Caco-2 (cell line): ENCODE data around the gene PPP1R3F. TPM values are rescaled to one million over a fixed set of nuclear protein-coding genes. Genes with fewer than 3 reads are reported as not detected.
"Not testable (repeated sequence)": the region's sequence is repeated elsewhere in the genome, so short reads cannot be mapped to it uniquely, and the experiment has no call there.

Experiments
- BruUV-seq: library from RNA; stranded (reverse); fragments of 400-500 nt; replicated peaks from 2 replicates; lab custom pipeline; 2021; lab: Mats Ljungman, UMichigan
- CTCF ChIA-PET: fragments of 300-600 bp; sonication (Branson Sonifier 250); formaldehyde crosslinking; loops from one replicate; lab custom pipeline; 2022; ENCODE audit warnings: antibody characterized with exemption; lab: Charles Lee
- POLR2A ChIA-PET: fragments of 300-600 bp; sonication (Branson Sonifier 250); formaldehyde crosslinking; loops from one replicate; lab custom pipeline; 2022; ENCODE audit warnings: antibody characterized with exemption; lab: Charles Lee
- DNase-seq, 2 experiments: peaks; one replicate each; pipeline versions ENCODE4 v3.0.0 to v3.0.0-alpha.2; 2020 to 2022
- H3K27me3 ChIP-seq: replicated peaks from 2 replicates; pipeline ENCODE4 v1.6.0; 2011; ENCODE audit warnings: low read length; ENCODE audit not compliant: control insufficient read depth, insufficient read depth
- H3K36me3 ChIP-seq: 2 replicates; pipeline ENCODE4 v1.5.1; 2011; ENCODE audit warnings: low read length; ENCODE audit not compliant: control insufficient read depth, insufficient read depth
- H3K4me1 ChIP-seq: fragments of 250-450 bp; sonication (Bioruptor Pico); 2 replicates; pipeline ENCODE4 v1.5.1; 2020; ENCODE audit warnings: mild to moderate bottlenecking
- H3K4me3 ChIP-seq: 2 replicates; pipeline ENCODE4 v1.5.1; 2011; ENCODE audit warnings: low read depth, mild to moderate bottlenecking, control low read depth, low read length
- H3K9me3 ChIP-seq: fragments of 250-450 bp; sonication (Bioruptor Pico); 2 replicates; pipeline ENCODE4 v1.5.1; 2020; ENCODE audit warnings: mild to moderate bottlenecking, moderate library complexity
- H3K27ac Mint-ChIP-seq: one replicate; pipeline ENCODE4 v1.8.0; 2022; ENCODE audit warnings: mixed read lengths; ENCODE audit not compliant: unreplicated experiment
- H3K27me3 Mint-ChIP-seq: one replicate; pipeline ENCODE4 v1.8.0; 2022; ENCODE audit warnings: mixed read lengths; ENCODE audit not compliant: insufficient read depth, unreplicated experiment
- H3K36me3 Mint-ChIP-seq: one replicate; pipeline ENCODE4 v1.8.0; 2022; ENCODE audit warnings: mild to moderate bottlenecking, mixed read lengths; ENCODE audit not compliant: insufficient read depth, unreplicated experiment
- H3K4me1 Mint-ChIP-seq: one replicate; pipeline ENCODE4 v1.8.0; 2022; ENCODE audit warnings: low read depth, mixed read lengths; ENCODE audit not compliant: unreplicated experiment
- H3K4me3 Mint-ChIP-seq: one replicate; pipeline ENCODE4 v1.8.0; 2022; ENCODE audit warnings: mild to moderate bottlenecking, moderate library complexity, mixed read lengths; ENCODE audit not compliant: unreplicated experiment
- H3K9me3 Mint-ChIP-seq: one replicate; pipeline ENCODE4 v1.8.0; 2022; ENCODE audit warnings: mixed read lengths; ENCODE audit not compliant: unreplicated experiment
- intact Hi-C: fragments of 100-400 bp; cut with micrococcal nuclease; formaldehyde crosslinking; loops from one replicate; pipeline ENCODE4 v1.10.0; 2022; ENCODE audit not compliant: unreplicated experiment
- total RNA-seq: library from RNA; stranded (reverse); gene quantifications from 2 replicates; pipeline ENCODE4 v1.2.3, GENCODE V29; 2022
- TF ChIP-seq, protein P1 (sequence below), 2 experiments: fragments of 200-600 bp in 1 of 2; IDR thresholded peaks; 1 replicate in 1 of 2; 2 replicates in 1 of 2; pipeline versions ENCODE4 v1.5.1 to v1.8.0; 2011 to 2022; ENCODE audit warnings: antibody characterized with exemption in 1 of 2, control low read depth in 1 of 2, inconsistent platforms in 1 of 2, low read depth in 1 of 2, low read length in 1 of 2, mild to moderate bottlenecking in 1 of 2, moderate library complexity in 1 of 2; ENCODE audit not compliant: insufficient read depth in 1 of 2, severe bottlenecking in 1 of 2, unreplicated experiment in 1 of 2

Gene PPP1R3F
- total RNA-seq, 1 experiment from 2014 or later, result 3.9 TPM

DNA sequence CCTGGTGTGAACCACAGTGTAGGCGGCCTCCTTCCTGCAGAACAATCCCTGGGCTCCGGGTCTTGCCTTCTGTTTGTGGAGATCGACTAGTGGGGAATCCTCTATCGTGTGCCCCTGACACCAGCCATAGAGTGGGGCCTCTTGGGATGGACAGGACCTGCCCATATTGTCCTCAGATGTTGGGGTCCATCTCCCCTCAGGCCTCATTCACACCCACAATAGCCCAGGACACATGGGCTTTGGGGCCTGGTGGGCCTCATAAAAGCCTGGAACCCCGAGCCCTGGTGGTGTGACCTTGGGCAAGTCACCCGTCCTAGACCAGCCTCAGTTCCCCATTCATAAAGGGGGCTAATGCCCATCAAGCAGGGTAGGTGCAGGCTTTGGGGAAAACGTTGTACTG lies 20.6 kb downstream of the PPP1R3F start:
- intact Hi-C loops, result loop anchor here (10.0 kb wide), 1 partner anchor 465 kb away; no protein-coding TSS in a partner anchor
- ChIA-PET POLR2A (no interaction called here), CTCF (no interaction called here)
- Histone ChIP-seq H3K4me1 (no peaks in the 10 kb centered on the region), H3K9me3 (no peaks in the 10 kb centered on the region), H3K4me3 (no peak overlapping the region), H3K27me3 (no peaks in the 10 kb centered on the region), H3K36me3 (no peaks in the 10 kb centered on the region)
- no peaks in the 10 kb centered on the region for H3K9me3 Mint-ChIP-seq
- DNase-seq, result no peak
- H3K36me3 Mint-ChIP-seq, result no peaks in the 10 kb centered on the region
- TF ChIP-seq, protein P1, sequence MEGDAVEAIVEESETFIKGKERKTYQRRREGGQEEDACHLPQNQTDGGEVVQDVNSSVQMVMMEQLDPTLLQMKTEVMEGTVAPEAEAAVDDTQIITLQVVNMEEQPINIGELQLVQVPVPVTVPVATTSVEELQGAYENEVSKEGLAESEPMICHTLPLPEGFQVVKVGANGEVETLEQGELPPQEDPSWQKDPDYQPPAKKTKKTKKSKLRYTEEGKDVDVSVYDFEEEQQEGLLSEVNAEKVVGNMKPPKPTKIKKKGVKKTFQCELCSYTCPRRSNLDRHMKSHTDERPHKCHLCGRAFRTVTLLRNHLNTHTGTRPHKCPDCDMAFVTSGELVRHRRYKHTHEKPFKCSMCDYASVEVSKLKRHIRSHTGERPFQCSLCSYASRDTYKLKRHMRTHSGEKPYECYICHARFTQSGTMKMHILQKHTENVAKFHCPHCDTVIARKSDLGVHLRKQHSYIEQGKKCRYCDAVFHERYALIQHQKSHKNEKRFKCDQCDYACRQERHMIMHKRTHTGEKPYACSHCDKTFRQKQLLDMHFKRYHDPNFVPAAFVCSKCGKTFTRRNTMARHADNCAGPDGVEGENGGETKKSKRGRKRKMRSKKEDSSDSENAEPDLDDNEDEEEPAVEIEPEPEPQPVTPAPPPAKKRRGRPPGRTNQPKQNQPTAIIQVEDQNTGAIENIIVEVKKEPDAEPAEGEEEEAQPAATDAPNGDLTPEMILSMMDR (IDR thresholded peaks at IDR 0.05; ENCODE audit: insufficient read depth in 1 of 2, low read depth in 1 of 2, low read length in 1 of 2, severe bottlenecking in 1 of 2, unreplicated experiment in 1 of 2), result no peak
- no peak overlapping the region for H3K27ac Mint-ChIP-seq
- H3K27me3 Mint-ChIP-seq, result no peaks in the 10 kb centered on the region
- no TSS peak for BruUV-seq
- no peak overlapping the region for H3K4me3 Mint-ChIP-seq
- peaks cover 6% of the 10 kb centered on the region for H3K4me1 Mint-ChIP-seq

DNA sequence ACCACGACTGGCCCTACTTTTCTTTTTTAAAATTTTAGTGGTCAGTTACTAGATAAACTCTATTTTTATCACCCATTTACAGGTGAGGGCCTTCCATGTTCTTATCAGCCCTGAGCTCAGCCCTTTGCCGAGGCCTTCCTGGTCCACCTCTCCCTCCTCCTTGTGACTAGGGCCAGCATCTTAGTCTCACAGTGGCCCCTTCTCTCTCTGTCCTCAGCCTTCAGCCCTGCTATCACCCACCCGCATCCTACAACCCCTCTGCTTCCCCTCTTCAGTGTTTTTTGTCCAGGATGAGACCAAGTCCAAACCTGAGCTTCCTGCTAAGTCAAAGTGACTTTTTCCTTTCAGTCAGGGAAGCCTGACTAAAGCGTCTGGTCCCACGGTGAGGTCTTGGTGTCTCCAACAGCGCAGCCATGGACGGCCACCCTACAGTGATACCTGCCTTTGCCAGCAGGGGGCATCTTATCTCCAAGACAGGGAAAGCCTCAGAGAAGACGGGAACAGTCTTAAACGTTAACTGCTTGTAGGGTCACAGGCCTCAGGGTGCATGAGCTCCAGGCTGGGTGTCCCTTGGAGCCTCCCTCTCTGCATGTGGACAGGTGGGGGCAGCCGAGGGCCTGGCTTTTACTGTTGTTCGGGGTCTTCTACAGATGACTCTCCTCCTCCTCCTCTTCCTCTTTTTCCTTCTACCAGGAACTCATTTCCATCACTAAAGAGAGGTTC lies 22.2 kb downstream of the PPP1R3F start:
- H3K4me1 Mint-ChIP-seq, result peaks cover 6% of the 10 kb centered on the region
- Histone ChIP-seq H3K36me3 (no peaks in the 10 kb centered on the region), H3K27me3 (no peaks in the 10 kb centered on the region), H3K9me3 (no peaks in the 10 kb centered on the region), H3K4me3 (no peak overlapping the region), H3K4me1 (no peaks in the 10 kb centered on the region)
- peaks cover 4% of the 10 kb centered on the region for H3K27me3 Mint-ChIP-seq
- intact Hi-C loops, result loop anchor here (1.0 to 10.0 kb wide), 2 partner anchors 463 to 547 kb away; no protein-coding TSS in a partner anchor
- TF ChIP-seq, protein P1 (IDR thresholded peaks at IDR 0.05; ENCODE audit: insufficient read depth in 1 of 2, low read depth in 1 of 2, low read length in 1 of 2, severe bottlenecking in 1 of 2, unreplicated experiment in 1 of 2), result peak; percentile 52 to 54
- H3K9me3 Mint-ChIP-seq, result no peaks in the 10 kb centered on the region
- CTCF ChIA-PET, result interaction anchor here (0.6 to 1.6 kb wide), 5 partner anchors 11 to 551 kb away, joined by 3 to 6 read pairs (median 5); no protein-coding TSS in a partner anchor
- BruUV-seq, result no TSS peak
- H3K4me3 Mint-ChIP-seq, result no peak overlapping the region
- POLR2A ChIA-PET, result no interaction called here
- peak; percentile 51 to 68 for DNase-seq
- H3K27ac Mint-ChIP-seq, result no peak overlapping the region
- H3K36me3 Mint-ChIP-seq, result no peaks in the 10 kb centered on the region

DNA sequence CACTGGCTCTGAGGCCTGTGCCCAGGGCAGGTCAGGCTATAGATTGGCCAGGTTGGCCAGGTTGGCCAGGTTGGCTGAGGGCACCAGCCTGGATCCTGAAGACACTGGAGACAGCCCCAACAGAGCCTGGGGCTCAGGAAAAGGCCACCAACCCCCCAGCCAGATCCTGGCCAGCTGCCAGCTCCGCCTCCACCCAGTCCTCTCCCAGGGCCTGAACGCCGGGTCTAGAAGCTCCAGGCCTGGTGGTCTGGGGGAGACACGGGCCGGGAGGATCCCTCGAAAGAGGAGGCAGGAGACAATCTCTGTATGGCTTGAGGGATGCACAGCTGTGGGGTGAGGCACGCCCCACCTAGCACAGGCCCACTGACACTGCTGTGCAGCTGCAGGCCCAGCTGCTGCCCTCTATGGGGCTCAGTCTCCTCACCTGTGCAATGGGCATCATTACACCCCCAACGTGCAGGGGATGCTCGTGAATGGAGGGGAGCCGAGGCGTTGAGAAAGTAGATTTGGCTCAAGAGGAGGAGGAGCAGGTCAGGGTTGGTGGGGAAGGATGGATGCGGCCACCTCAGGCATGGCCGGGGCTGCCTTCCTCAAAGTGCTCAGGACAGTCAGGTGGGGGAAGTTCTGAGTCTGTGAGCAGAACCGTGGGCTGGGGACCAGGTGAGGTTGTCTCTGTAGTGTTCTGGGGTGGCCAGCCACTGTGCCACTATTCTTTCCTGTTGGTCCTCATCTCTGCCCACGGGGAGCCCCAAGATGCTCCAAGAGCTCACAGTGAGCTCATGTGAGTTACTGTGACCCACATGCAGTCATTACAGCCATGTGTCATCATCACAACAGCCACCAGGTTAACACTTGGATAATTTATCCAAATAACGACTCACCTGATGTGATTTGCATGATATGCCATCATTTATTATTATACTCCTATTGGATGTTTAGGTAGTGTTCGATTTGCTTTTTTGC lies 23.1 kb downstream of the PPP1R3F start:
- Mint-ChIP-seq H3K27ac (no peak overlapping the region), H3K4me3 (no peak overlapping the region), H3K27me3 (peaks cover 4% of the 10 kb centered on the region), H3K36me3 (no peaks in the 10 kb centered on the region), H3K4me1 (peaks cover 6% of the 10 kb centered on the region), H3K9me3 (no peaks in the 10 kb centered on the region)
- Histone ChIP-seq H3K9me3 (no peaks in the 10 kb centered on the region), H3K27me3 (no peaks in the 10 kb centered on the region), H3K36me3 (no peaks in the 10 kb centered on the region), H3K4me3 (no peak overlapping the region), H3K4me1 (no peaks in the 10 kb centered on the region)
- TF ChIP-seq, protein P1 (IDR thresholded peaks at IDR 0.05; ENCODE audit: insufficient read depth in 1 of 2, low read depth in 1 of 2, low read length in 1 of 2, severe bottlenecking in 1 of 2, unreplicated experiment in 1 of 2), result no peak
- no peak for DNase-seq
- no TSS peak for BruUV-seq
- ChIA-PET CTCF (interaction anchor here (1.0 to 1.6 kb wide), 4 partner anchors 345 to 550 kb away, joined by 3 to 6 read pairs (median 4); no protein-coding TSS in a partner anchor), POLR2A (no interaction called here)
- intact Hi-C loops, result loop anchor here (1.0 to 10.0 kb wide), 2 partner anchors 462 to 546 kb away; no protein-coding TSS in a partner anchor

DNA sequence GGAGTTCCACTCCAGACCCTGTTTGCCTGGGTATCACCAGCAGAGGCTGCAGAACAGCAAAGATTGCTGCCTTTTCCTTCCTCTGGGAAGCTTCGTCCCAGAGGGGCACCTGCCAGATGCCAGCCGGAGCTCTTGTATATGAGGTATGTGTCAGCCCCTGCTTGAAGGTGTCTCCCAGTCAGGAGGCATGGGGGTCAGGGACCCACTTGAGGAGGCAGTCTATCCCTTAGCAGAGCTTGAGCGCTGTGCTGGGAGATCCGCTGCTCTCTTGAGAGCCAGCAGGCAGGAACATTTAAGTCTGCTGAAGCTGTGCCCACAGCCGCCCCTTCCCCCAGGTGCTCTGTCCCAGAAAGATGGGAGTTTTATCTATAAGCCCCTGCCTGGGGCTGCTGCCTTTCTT lies 29.7 kb downstream of the PPP1R3F start:
- POLR2A ChIA-PET, H3K4me3 Mint-ChIP-seq, H3K27me3 Mint-ChIP-seq, H3K4me1 ChIP-seq, H3K4me3 ChIP-seq, H3K27ac Mint-ChIP-seq, H3K9me3 ChIP-seq, BruUV-seq, H3K36me3 ChIP-seq, H3K4me1 Mint-ChIP-seq, H3K27me3 ChIP-seq, DNase-seq, H3K9me3 Mint-ChIP-seq, H3K36me3 Mint-ChIP-seq, CTCF ChIA-PET: not testable (repeated sequence)
- intact Hi-C loops, result loop anchor here (10.0 kb wide), 1 partner anchor 456 kb away; no protein-coding TSS in a partner anchor
